Measurements from ENCODE around the gene CPE. TPM values are rescaled to one million over a fixed set of nuclear protein-coding genes. Genes with fewer than 3 reads are reported as not detected.

CPE gene
- total RNA-seq, 3 donors from 2014 or later (not counting 1 experiment from before 2014, with no cell fraction given): not detected

DNA sequence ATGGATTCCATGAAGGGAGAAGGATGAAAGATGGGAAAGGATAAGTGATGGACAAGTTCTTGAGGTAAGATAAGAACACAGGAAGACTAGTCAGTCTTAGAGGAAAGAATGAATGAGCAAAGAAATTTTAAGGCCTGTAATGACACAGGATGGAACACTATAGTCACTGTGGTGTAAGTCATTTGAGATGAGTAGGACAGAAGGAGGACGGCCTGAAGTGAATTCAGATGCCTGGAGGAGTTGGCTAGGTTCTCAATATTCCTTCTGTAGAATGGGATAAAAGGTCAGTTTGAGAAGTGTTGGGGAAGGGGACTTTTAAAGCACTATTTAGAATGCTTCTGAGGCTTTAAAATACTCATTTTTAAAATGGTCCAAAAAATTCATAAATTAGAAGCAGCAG is 47.4 kb upstream of the CPE start:
- Histone ChIP-seq H3K4me3 (ENCODE audit: low read length) (no peak overlapping the region), H3K9me3 (ENCODE audit: control insufficient read depth, insufficient read depth, low read length) (no peaks in the 10 kb centered on the region), H3K36me3 (ENCODE audit: control insufficient read depth, insufficient read depth, low read length) (peaks cover 12% of the 10 kb centered on the region), H3K27ac (ENCODE audit: low read length) (no peak overlapping the region), H3K27me3 (ENCODE audit: control insufficient read depth, insufficient read depth, low read length) (no peaks in the 10 kb centered on the region), H3K4me1 (ENCODE audit: control insufficient read depth, insufficient read depth, low read length) (peaks cover 10% of the 10 kb centered on the region)
- peak overlapping the region in 1 of 2 donors; percentile 41 for H3K27ac Mint-ChIP-seq
- TF ChIP-seq, protein P1, sequence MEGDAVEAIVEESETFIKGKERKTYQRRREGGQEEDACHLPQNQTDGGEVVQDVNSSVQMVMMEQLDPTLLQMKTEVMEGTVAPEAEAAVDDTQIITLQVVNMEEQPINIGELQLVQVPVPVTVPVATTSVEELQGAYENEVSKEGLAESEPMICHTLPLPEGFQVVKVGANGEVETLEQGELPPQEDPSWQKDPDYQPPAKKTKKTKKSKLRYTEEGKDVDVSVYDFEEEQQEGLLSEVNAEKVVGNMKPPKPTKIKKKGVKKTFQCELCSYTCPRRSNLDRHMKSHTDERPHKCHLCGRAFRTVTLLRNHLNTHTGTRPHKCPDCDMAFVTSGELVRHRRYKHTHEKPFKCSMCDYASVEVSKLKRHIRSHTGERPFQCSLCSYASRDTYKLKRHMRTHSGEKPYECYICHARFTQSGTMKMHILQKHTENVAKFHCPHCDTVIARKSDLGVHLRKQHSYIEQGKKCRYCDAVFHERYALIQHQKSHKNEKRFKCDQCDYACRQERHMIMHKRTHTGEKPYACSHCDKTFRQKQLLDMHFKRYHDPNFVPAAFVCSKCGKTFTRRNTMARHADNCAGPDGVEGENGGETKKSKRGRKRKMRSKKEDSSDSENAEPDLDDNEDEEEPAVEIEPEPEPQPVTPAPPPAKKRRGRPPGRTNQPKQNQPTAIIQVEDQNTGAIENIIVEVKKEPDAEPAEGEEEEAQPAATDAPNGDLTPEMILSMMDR (IDR thresholded peaks at IDR 0.05): no peak
- no peak overlapping the region for H3K4me3 Mint-ChIP-seq
- 80% methylated on average over 1 of the region's 1 CpG for WGBS (ENCODE audit: insufficient coverage)
- no peaks in the 10 kb centered on the region for H3K36me3 Mint-ChIP-seq
- H3K4me1 Mint-ChIP-seq: peaks cover 29 to 42% of the 10 kb centered on the region in 2 donors
- ATAC-seq (no peak), DNase-seq (no peak)
- no peaks in the 10 kb centered on the region for H3K9me3 Mint-ChIP-seq
- no peaks in the 10 kb centered on the region for H3K27me3 Mint-ChIP-seq (ENCODE audit: low read depth in 2 of 2)
- intact Hi-C loops (cut with micrococcal nuclease): no loop called here

DNA sequence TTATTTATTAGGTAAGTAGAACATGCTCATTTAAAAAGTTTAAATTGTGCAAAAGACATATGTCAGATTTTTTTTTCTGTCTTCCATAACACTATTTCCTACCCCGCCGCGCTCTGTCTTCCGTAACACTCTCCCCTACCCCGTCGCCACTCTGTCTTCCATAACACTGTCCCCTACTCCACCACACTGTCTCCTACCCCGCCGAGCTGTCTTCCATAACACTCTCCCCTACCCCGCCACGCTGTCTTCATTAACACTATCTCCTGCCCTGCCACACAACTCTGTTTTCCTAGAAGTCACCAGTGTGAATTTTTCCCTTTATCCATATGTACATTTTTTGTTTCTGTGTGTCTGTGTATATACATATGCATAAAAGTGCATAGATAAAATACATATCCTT is 47.0 kb upstream of the CPE start:
- ATAC-seq (no peak), DNase-seq (no peak)
- peaks cover 14% of the 10 kb centered on the region for H3K36me3 ChIP-seq (ENCODE audit: control insufficient read depth, insufficient read depth, low read length)
- no peaks in the 10 kb centered on the region for H3K9me3 ChIP-seq (ENCODE audit: control insufficient read depth, insufficient read depth, low read length)
- intact Hi-C loops (cut with micrococcal nuclease): no loop called here
- H3K4me3 ChIP-seq (ENCODE audit: low read length): no peak overlapping the region
- Mint-ChIP-seq H3K27ac (peak overlapping the region; percentile 1 to 55), H3K9me3 (no peaks in the 10 kb centered on the region), H3K36me3 (no peaks in the 10 kb centered on the region), H3K4me3 (no peak overlapping the region), H3K27me3 (ENCODE audit: low read depth in 2 of 2) (no peaks in the 10 kb centered on the region), H3K4me1 (peaks cover 27 to 42% of the 10 kb centered on the region in 2 donors)
- no peak overlapping the region for H3K27ac ChIP-seq (ENCODE audit: low read length)
- TF ChIP-seq, protein P1 (IDR thresholded peaks at IDR 0.05): no peak
- no peaks in the 10 kb centered on the region for H3K27me3 ChIP-seq (ENCODE audit: control insufficient read depth, insufficient read depth, low read length)
- peaks cover 6% of the 10 kb centered on the region for H3K4me1 ChIP-seq (ENCODE audit: control insufficient read depth, insufficient read depth, low read length)
- 97% methylated on average over 10 of the region's 10 CpGs for WGBS (ENCODE audit: insufficient coverage)

DNA sequence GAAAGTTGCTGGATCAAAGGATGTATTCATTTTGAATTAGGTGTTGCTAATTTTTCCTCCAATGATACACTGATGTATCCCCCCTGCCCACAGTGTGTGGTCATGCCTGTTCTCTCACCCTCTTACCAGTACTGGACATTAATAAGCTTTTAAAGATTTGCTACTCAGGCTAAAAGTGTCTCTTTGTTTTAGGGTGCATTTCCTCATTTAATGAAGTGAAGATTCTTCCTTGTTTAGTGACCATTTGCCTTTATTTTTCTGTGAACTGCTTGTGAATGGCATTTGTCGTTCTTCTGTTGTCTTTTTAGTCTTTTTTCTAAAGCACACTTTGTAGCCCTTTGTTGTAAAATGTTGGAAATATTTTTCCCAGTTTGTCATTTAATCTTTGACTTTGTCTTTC is 46.3 kb upstream of the CPE start:
- Mint-ChIP-seq H3K27me3 (ENCODE audit: low read depth in 2 of 2) (no peaks in the 10 kb centered on the region), H3K4me3 (no peak overlapping the region), H3K4me1 (peaks cover 27 to 42% of the 10 kb centered on the region in 2 donors), H3K9me3 (no peaks in the 10 kb centered on the region), H3K36me3 (no peaks in the 10 kb centered on the region), H3K27ac (peak overlapping the region; percentile 1 to 55)
- intact Hi-C loops (cut with micrococcal nuclease): no loop called here
- Histone ChIP-seq H3K27ac (ENCODE audit: low read length) (no peak overlapping the region), H3K9me3 (ENCODE audit: control insufficient read depth, insufficient read depth, low read length) (no peaks in the 10 kb centered on the region), H3K27me3 (ENCODE audit: control insufficient read depth, insufficient read depth, low read length) (no peaks in the 10 kb centered on the region), H3K4me3 (ENCODE audit: low read length) (no peak overlapping the region), H3K36me3 (ENCODE audit: control insufficient read depth, insufficient read depth, low read length) (peaks cover 17% of the 10 kb centered on the region), H3K4me1 (ENCODE audit: control insufficient read depth, insufficient read depth, low read length) (peaks cover 6% of the 10 kb centered on the region)
- WGBS (ENCODE audit: insufficient coverage): no CpG with 5 or more reads among the region's 1 CpG
- TF ChIP-seq, protein P1 (IDR thresholded peaks at IDR 0.05): no peak
- ATAC-seq (no peak), DNase-seq (no peak)

DNA sequence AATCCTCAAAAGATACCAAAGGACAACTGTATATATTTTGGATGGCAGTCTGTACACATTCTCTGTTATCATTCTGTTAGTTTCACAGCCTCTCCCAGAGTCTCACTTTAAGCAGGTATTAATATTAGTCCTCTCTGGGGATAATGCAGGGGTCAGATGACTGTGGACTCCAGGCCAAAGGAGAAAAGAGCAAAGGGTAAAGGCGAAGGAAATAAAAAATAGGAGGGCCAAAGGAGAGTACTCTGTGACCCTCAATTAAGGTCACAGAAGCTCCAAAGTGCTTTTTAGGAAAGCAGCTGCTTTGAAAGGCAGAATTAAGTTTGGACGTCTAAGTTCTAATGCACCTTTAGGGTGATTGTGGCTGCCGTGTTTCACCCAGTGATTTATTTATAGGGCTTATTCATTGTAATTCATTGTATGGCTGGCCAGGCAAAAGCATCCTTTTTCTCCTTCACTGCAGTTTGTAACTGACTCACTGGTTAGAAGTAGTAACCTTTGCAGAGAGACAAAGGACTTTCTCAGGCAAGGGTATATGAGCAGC is 43.6 kb upstream of the CPE start:
- DNase-seq: no peak
- intact Hi-C loops (cut with micrococcal nuclease): no loop called here
- 85% methylated on average over 3 of the region's 3 CpGs for WGBS (ENCODE audit: insufficient coverage)
- peaks cover 27 to 41% of the 10 kb centered on the region in 2 donors for H3K4me1 Mint-ChIP-seq
- H3K36me3 Mint-ChIP-seq: no peaks in the 10 kb centered on the region
- no peaks in the 10 kb centered on the region for H3K4me1 ChIP-seq (ENCODE audit: control insufficient read depth, insufficient read depth, low read length)
- no peaks in the 10 kb centered on the region for H3K27me3 Mint-ChIP-seq (ENCODE audit: low read depth in 2 of 2)
- no peaks in the 10 kb centered on the region for H3K27me3 ChIP-seq (ENCODE audit: control insufficient read depth, insufficient read depth, low read length)
- no peaks in the 10 kb centered on the region for H3K9me3 Mint-ChIP-seq
- H3K27ac ChIP-seq (ENCODE audit: low read length): no peak overlapping the region
- TF ChIP-seq, protein P1 (IDR thresholded peaks at IDR 0.05): no peak
- no peak for ATAC-seq
- no peak overlapping the region for H3K4me3 Mint-ChIP-seq
- H3K36me3 ChIP-seq (ENCODE audit: control insufficient read depth, insufficient read depth, low read length): peaks cover 34% of the 10 kb centered on the region
- H3K27ac Mint-ChIP-seq: no peak overlapping the region
- no peak overlapping the region for H3K4me3 ChIP-seq (ENCODE audit: low read length)
- no peaks in the 10 kb centered on the region for H3K9me3 ChIP-seq (ENCODE audit: control insufficient read depth, insufficient read depth, low read length)

All from natural killer cell (primary cell).